GM18907 (cell line): Measurements from ENCODE around the gene RIMBP3C.
"Not testable (repeated sequence)": the region's sequence is repeated elsewhere in the genome, so short reads cannot be mapped to it uniquely, and the experiment has no call there.

Experiments used
- ATAC-seq: cut with Tn5 transposase; IDR thresholded peaks from one replicate; pipeline ENCODE4 v1.9.1; 2021; ENCODE audit warnings: mild to moderate bottlenecking, moderate library complexity; ENCODE audit not compliant: unreplicated experiment

The RIMBP3C gene

GRCh38 chr22:21526705-21527500, 24.4 kb downstream of the RIMBP3C start:
- ATAC-seq: not testable (repeated sequence)

- peak; percentile 84 for ATAC-seq
These were observed 34.1 kb downstream of the RIMBP3C start for GRCh38 chr22:21516970-21517764.

- ATAC-seq: not testable (repeated sequence)
These were observed 34.7 kb downstream of the RIMBP3C start for GRCh38 chr22:21516522-21516921.

- ATAC-seq: not testable (repeated sequence)
These were observed 36.0 kb downstream of the RIMBP3C start for GRCh38 chr22:21515234-21515633.

GRCh38 chr22:21514117-21514516, 37.1 kb downstream of the RIMBP3C start:
- peak; percentile 35 for ATAC-seq

GRCh38 chr22:21512022-21512421, 39.2 kb downstream of the RIMBP3C start:
- not testable (repeated sequence) for ATAC-seq

GRCh38 chr22:21510397-21510796, 40.9 kb downstream of the RIMBP3C start:
- ATAC-seq: not testable (repeated sequence)

GRCh38 chr22:21499623-21500506, 51.4 kb downstream of the RIMBP3C start:
- not testable (repeated sequence) for ATAC-seq

- not testable (repeated sequence) for ATAC-seq
These were observed 52.8 kb downstream of the RIMBP3C start for GRCh38 chr22:21498489-21498888.

GRCh38 chr22:21497984-21498383, 53.3 kb downstream of the RIMBP3C start:
- ATAC-seq: not testable (repeated sequence)
